Measurements from ENCODE around the gene AFG1L.
"Not testable (repeated sequence)": the region's sequence is repeated elsewhere in the genome, so short reads cannot be mapped to it uniquely, and the experiment has no call there.

AFG1L gene

GRCh38 chr6:108416047-108416833 lies 121.4 kb downstream of the AFG1L start:
- not testable (repeated sequence) for DNase-seq (ENCODE audit: low spot score)

- no peak for DNase-seq (ENCODE audit: low spot score)
Observed at GRCh38 chr6:108417027-108417426, 122.2 kb downstream of the AFG1L start.

- DNase-seq (ENCODE audit: low spot score), result no peak
Observed at GRCh38 chr6:108419474-108419873, 124.6 kb downstream of the AFG1L start.

- no peak for DNase-seq (ENCODE audit: low spot score)
Observed at GRCh38 chr6:108419934-108420609, 125.2 kb downstream of the AFG1L start.

GRCh38 chr6:108421366-108421765 lies 126.5 kb downstream of the AFG1L start:
- DNase-seq (ENCODE audit: low spot score), result no peak

- DNase-seq (ENCODE audit: low spot score), result no peak
Observed at GRCh38 chr6:108423982-108424705, 129.3 kb downstream of the AFG1L start.

- no peak for DNase-seq (ENCODE audit: low spot score)
Observed at GRCh38 chr6:108425428-108425827, 130.6 kb downstream of the AFG1L start.

GRCh38 chr6:108432143-108432542 lies 137.3 kb downstream of the AFG1L start:
- no peak for DNase-seq (ENCODE audit: low spot score)

- DNase-seq (ENCODE audit: low spot score), result no peak
Observed at GRCh38 chr6:108432792-108433191, 137.9 kb downstream of the AFG1L start.

- no peak for DNase-seq (ENCODE audit: low spot score)
Observed at GRCh38 chr6:108434222-108434621, 139.4 kb downstream of the AFG1L start.

GRCh38 chr6:108435391-108435790 lies 140.5 kb downstream of the AFG1L start:
- no peak for DNase-seq (ENCODE audit: low spot score)

GRCh38 chr6:108436771-108437170 lies 141.9 kb downstream of the AFG1L start:
- no peak for DNase-seq (ENCODE audit: low spot score)

GRCh38 chr6:108437821-108438220 lies 143.0 kb downstream of the AFG1L start:
- no peak for DNase-seq (ENCODE audit: low spot score)

GRCh38 chr6:108438918-108439317 lies 144.1 kb downstream of the AFG1L start:
- no peak for DNase-seq (ENCODE audit: low spot score)

- no peak for DNase-seq (ENCODE audit: low spot score)
Observed at GRCh38 chr6:108441141-108441540, 146.3 kb downstream of the AFG1L start.

GRCh38 chr6:108442770-108443520 lies 148.1 kb downstream of the AFG1L start:
- no peak for DNase-seq (ENCODE audit: low spot score)

- no peak for DNase-seq (ENCODE audit: low spot score)
Observed at GRCh38 chr6:108446629-108447150, 151.8 kb downstream of the AFG1L start.

- no peak for DNase-seq (ENCODE audit: low spot score)
Observed at GRCh38 chr6:108448481-108448880, 153.6 kb downstream of the AFG1L start.

GRCh38 chr6:108449717-108450116 lies 154.9 kb downstream of the AFG1L start:
- not testable (repeated sequence) for DNase-seq (ENCODE audit: low spot score)

- no peak for DNase-seq (ENCODE audit: low spot score)
Observed at GRCh38 chr6:108451816-108452215, 157.0 kb downstream of the AFG1L start.

- no peak for DNase-seq (ENCODE audit: low spot score)
Observed at GRCh38 chr6:108452711-108453195, 157.9 kb downstream of the AFG1L start.
